ENCODE measurements around the gene HCFC1R1.
A peak's percentile ranks its signal among the peaks of the same experiment; 100 is the strongest.

The HCFC1R1 gene

DNA sequence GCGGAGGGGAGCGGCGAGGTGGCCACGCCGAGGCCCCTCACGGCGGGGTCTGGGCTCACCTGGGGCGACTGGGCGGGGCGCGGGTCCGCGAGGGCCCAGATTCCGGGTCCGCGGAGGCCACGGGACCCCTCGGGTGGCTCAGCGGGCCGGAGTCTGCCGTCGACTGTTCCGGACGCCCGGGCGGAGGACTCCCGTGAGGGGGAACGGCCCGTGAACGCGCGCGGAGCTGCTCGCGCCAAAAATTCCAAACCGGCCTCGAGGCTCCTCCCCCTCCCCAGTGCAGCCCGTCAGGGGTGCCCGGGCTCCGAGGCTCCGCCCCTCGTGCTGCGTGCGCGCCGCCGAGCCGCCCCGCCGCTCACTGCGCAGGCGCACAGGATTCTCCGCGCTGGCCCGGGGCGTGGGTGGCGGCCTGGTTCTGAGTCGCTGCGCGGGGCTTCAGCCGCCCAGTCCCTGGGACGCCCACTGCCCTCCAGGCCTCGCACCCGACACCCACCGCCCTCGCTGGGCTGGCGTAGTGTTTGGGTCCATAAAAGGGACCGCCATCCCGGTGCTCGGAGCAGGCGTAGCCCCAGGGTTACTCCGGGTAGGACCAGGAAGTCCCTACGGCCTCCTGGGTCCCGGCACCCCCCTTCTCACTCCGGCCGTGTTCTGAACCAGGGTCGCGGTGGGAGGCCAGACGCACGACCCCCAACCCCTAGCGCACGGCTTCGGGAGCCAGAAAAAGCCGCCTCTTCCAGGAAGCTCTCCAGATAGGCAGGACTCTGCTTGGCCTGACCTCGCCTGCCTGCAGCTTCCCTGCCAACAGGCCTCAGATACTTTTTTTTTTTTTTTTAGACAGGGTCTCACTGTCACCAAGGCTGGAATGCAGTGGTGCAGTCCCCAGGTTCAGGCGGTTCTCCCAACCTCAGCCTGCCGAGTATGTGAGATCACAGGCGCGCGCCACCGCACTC, 43.2 kb downstream of the HCFC1R1 start, which contains the start of gene PKMYT1:
Gene PKMYT1 (minus strand): TSS at position 220 of the 950 bp plus-strand sequence. CDS start 789 bp downstream, outside the sequence.
- no peaks in the 10 kb centered on the region for H3K9me3 ChIP-seq (ENCODE audit: control insufficient read depth, insufficient read depth, low read depth, low read length)

DNA sequence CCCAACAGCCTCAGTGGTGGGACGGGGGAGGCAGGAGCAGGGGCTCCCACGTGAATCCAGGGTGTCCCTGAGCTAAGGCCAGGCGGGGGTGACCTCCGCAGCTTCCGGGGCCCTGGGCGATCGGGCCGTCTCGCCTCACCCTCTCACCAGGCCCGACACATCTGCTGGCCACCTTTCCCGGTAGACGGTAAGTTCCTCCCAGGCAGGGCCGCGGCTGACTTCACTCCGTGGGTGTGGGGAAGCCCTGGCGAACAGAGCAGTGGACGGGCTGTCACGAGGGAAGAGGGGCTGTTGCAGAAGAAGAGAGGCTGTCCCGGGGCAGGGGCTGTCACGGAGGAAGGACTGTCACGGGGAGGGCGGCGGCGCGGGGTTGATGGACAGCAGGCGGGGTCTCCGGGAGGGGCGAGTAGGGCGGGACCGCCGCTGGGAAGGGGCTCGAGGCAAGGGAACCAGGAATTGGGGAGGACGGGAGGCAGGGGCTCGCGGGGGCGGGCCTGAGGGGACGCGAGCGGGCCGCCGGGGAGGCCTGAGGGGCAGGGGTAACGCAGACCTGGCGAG, 44.0 kb downstream of the HCFC1R1 start:
- H3K4me1 ChIP-seq (ENCODE audit: control insufficient read depth, insufficient read depth, low read length): peaks cover 32% of the 10 kb centered on the region
- H3K9me3 ChIP-seq (ENCODE audit: control insufficient read depth, insufficient read depth, low read depth, low read length): no peaks in the 10 kb centered on the region
- no peaks in the 10 kb centered on the region for H3K27me3 ChIP-seq (ENCODE audit: control insufficient read depth, insufficient read depth, low read length)
- H3K9ac ChIP-seq (ENCODE audit: low read length): peak overlapping the region; percentile 91
- peaks cover 34% of the 10 kb centered on the region for H3K36me3 ChIP-seq (ENCODE audit: control insufficient read depth, insufficient read depth, low read length)
- H3K27ac ChIP-seq (ENCODE audit: low read depth, low read length): peak overlapping the region; percentile 84
- H3K4me3 ChIP-seq (ENCODE audit: low read depth, low read length): peak overlapping the region; percentile 86

More for the DNA sequence above, 43.2 kb downstream of the HCFC1R1 start, which contains the start of gene PKMYT1:
- no peaks in the 10 kb centered on the region for H3K27me3 ChIP-seq (ENCODE audit: control insufficient read depth, insufficient read depth, low read length)
- peak within 1 kb of the TSS; percentile 86 for H3K4me3 ChIP-seq (ENCODE audit: low read depth, low read length)
- H3K9ac ChIP-seq (ENCODE audit: low read length): peak within 1 kb of the TSS; percentile 91
- peak within 1 kb of the TSS; percentile 84 for H3K27ac ChIP-seq (ENCODE audit: low read depth, low read length)
- peaks cover 27% of the 10 kb centered on the region for H3K36me3 ChIP-seq (ENCODE audit: control insufficient read depth, insufficient read depth, low read length)
- H3K4me1 ChIP-seq (ENCODE audit: control insufficient read depth, insufficient read depth, low read length): peaks cover 32% of the 10 kb centered on the region

DNA sequence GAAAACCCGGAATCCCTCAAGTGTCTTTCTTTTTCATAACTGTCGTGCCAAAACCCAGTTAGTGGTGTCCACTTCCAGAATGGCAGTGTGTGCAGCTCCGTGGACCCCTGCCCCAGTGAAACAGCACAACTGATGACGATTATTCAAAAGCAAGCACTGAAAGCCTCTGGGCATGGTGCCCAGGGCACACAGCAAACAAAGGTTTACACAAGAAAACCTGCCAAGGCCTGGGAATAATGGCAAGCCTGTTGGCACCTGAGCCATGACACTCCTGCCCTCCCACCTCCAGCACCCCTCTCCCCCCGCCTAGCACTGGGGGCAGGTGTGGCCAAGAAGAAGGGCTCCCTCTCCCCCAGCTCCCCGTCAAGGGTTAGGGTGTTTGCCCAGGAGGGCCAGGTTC, 46.3 kb downstream of the HCFC1R1 start:
- no peak overlapping the region for H3K27ac ChIP-seq (ENCODE audit: low read depth, low read length)
- no peaks in the 10 kb centered on the region for H3K27me3 ChIP-seq (ENCODE audit: control insufficient read depth, insufficient read depth, low read length)
- no peaks in the 10 kb centered on the region for H3K9me3 ChIP-seq (ENCODE audit: control insufficient read depth, insufficient read depth, low read depth, low read length)
- H3K9ac ChIP-seq (ENCODE audit: low read length): no peak overlapping the region
- H3K36me3 ChIP-seq (ENCODE audit: control insufficient read depth, insufficient read depth, low read length): peaks cover 57% of the 10 kb centered on the region
- H3K4me3 ChIP-seq (ENCODE audit: low read depth, low read length): no peak overlapping the region
- peaks cover 23% of the 10 kb centered on the region for H3K4me1 ChIP-seq (ENCODE audit: control insufficient read depth, insufficient read depth, low read length)

DNA sequence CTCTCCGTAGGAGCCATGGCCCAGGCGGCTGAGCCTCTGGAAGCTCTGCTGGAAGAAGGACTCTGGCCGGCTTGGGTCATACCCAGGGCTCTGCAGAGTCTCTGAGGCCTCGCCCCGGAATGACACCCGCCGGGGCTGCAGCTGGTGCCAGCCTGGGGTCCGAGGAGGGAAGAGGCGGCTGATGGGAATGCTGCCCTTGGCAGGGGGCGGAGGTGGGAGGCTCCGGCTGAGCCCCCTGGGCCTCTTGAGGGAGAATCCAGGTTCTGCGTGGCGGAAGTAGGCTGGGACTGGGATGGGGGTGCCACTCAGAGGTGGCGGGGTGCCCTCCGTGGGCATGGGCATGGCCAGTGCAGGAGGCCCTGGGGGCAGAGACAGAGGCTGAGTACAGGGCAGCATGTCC, 47.1 kb downstream of the HCFC1R1 start:
- Histone ChIP-seq H3K36me3 (ENCODE audit: control insufficient read depth, insufficient read depth, low read length) (peaks cover 65% of the 10 kb centered on the region), H3K9me3 (ENCODE audit: control insufficient read depth, insufficient read depth, low read depth, low read length) (no peaks in the 10 kb centered on the region), H3K4me1 (ENCODE audit: control insufficient read depth, insufficient read depth, low read length) (peaks cover 15% of the 10 kb centered on the region), H3K27ac (ENCODE audit: low read depth, low read length) (no peak overlapping the region), H3K4me3 (ENCODE audit: low read depth, low read length) (no peak overlapping the region), H3K9ac (ENCODE audit: low read length) (no peak overlapping the region), H3K27me3 (ENCODE audit: control insufficient read depth, insufficient read depth, low read length) (no peaks in the 10 kb centered on the region)

DNA sequence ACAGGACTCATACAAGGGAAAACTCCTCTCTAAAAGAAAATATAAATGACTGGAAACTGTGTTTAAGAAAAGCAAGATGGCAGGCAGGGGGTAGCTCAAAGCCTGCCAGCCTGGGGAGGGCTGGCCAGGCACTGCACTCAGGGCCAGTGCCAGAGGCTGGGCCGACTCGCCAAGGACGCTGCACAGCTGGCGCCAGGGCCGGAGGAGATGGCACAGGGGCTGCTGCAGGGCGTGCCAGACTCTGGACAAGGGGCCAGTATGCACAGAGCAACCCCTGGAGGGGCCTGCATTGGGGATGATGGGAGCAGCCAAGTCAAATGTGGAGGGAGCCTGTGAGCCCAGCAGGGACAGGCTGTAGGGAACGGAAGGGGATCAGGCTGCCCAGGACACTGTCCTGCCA, 47.5 kb downstream of the HCFC1R1 start:
- H3K4me1 ChIP-seq (ENCODE audit: control insufficient read depth, insufficient read depth, low read length): peaks cover 10% of the 10 kb centered on the region
- no peak overlapping the region for H3K27ac ChIP-seq (ENCODE audit: low read depth, low read length)
- peaks cover 70% of the 10 kb centered on the region for H3K36me3 ChIP-seq (ENCODE audit: control insufficient read depth, insufficient read depth, low read length)
- no peak overlapping the region for H3K9ac ChIP-seq (ENCODE audit: low read length)
- H3K4me3 ChIP-seq (ENCODE audit: low read depth, low read length): no peak overlapping the region
- no peaks in the 10 kb centered on the region for H3K9me3 ChIP-seq (ENCODE audit: control insufficient read depth, insufficient read depth, low read depth, low read length)
- no peaks in the 10 kb centered on the region for H3K27me3 ChIP-seq (ENCODE audit: control insufficient read depth, insufficient read depth, low read length)

DNA sequence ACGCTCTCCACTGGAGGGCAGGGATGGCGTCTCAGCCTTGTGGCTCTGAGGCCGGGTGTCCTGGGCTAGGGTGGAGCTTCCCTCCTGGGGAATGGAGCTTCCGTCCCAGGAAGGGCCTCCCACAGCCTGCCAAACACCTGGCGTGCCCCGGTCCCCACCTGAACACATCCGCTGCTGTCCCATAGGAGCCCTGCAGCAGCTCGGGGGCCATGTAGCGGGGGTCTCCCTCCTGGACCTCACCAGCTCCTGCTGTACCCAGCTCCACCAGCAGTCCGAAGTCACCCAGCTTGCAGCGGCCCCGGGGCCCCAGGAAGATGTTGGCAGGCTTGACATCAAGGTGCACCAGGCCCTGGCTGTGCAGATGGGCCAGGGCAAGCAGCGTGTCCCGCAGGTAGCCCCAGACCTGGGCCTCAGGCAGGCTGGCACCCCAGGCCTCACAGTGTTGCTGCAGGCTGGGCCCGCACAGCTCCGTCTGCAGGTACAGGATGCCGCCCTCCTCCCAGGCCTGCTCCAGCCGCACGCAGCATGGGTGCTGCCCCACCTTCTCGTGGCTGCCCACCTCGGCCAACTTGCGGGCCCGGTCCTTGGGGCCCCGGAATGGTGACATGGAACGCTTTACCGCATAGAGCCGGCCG, 48.5 kb downstream of the HCFC1R1 start:
- Histone ChIP-seq H3K4me3 (ENCODE audit: low read depth, low read length) (no peak overlapping the region), H3K27me3 (ENCODE audit: control insufficient read depth, insufficient read depth, low read length) (no peaks in the 10 kb centered on the region), H3K36me3 (ENCODE audit: control insufficient read depth, insufficient read depth, low read length) (peaks cover 71% of the 10 kb centered on the region), H3K27ac (ENCODE audit: low read depth, low read length) (no peak overlapping the region), H3K9me3 (ENCODE audit: control insufficient read depth, insufficient read depth, low read depth, low read length) (no peaks in the 10 kb centered on the region), H3K9ac (ENCODE audit: low read length) (no peak overlapping the region), H3K4me1 (ENCODE audit: control insufficient read depth, insufficient read depth, low read length) (peaks cover 13% of the 10 kb centered on the region)

DNA sequence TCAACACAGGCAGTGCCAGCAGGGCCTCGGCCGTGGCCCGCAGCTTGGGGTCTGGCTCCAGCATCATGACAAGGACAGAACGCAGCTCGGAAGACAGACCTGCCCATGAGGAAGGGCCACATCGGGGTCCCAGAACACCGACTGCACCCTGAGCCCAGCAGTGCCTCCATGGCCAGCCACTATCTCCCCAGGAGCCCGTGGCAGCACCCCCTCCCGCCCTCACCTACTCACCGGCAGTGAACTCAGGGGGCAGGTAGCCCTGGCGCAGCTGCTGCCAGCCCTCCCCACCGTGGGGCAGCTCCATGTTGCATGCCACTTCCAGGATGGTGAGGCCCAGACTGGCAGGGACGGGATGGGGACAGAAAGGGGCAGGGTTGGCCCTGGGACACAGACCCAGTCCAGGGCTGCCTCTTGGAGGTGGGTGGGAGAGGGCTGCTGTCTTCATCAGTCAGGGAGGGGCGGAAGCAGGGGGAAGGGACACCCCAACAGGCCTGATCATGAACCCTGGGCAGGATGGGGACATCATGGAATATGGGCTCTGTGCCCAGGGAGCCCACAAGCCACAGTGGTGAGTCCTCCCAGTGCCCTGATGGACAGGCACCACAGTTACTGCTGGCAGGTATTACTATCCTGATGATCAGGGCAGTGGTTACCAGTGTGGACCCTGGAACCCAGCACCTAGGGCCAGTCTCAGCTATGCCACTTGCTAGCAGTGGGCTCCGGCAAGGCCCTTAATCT, 49.3 kb downstream of the HCFC1R1 start:
- peaks cover 71% of the 10 kb centered on the region for H3K36me3 ChIP-seq (ENCODE audit: control insufficient read depth, insufficient read depth, low read length)
- no peak overlapping the region for H3K4me3 ChIP-seq (ENCODE audit: low read depth, low read length)
- H3K9ac ChIP-seq (ENCODE audit: low read length): no peak overlapping the region

DNA sequence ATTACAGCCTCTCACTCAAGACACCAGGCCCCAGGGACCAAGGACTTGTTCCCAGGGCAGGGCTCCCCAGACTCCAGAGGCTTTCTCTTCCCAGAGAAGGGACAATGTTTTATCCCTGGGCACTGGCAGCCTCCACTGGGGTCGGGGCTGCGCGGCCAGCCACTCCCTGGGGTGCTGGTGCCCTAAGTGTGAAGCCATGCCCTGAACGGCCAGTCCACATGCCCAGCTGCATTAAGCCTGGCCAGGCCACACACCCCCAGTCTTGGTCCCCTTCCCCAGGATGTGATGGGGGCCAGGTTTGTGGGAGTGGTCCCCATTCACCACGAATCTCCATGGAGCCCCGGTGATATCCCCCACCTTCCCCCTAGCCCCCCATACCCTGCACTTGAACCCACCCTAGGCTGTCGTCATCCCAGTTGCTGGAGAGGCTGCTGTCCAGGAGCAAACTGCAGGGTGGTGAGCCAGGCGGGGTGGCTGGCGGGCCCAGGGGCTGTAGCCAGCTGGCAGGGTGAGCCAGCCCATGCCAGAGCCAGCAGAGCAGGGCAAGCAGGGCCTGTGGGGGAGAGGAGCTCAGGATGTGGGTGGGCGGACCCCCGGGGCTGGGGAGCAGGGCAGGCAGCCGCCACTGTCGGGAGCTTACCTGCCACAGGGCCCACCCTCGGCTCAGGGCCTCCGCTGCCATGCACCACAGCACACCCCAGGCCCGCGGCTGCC, 50.0 kb downstream of the HCFC1R1 start:
- H3K9ac ChIP-seq (ENCODE audit: low read length): no peak overlapping the region
- peaks cover 8% of the 10 kb centered on the region for H3K4me1 ChIP-seq (ENCODE audit: control insufficient read depth, insufficient read depth, low read length)
- H3K36me3 ChIP-seq (ENCODE audit: control insufficient read depth, insufficient read depth, low read length): peaks cover 71% of the 10 kb centered on the region
- H3K27me3 ChIP-seq (ENCODE audit: control insufficient read depth, insufficient read depth, low read length): no peaks in the 10 kb centered on the region
- H3K4me3 ChIP-seq (ENCODE audit: low read depth, low read length): no peak overlapping the region
- no peak overlapping the region for H3K27ac ChIP-seq (ENCODE audit: low read depth, low read length)
- no peaks in the 10 kb centered on the region for H3K9me3 ChIP-seq (ENCODE audit: control insufficient read depth, insufficient read depth, low read depth, low read length)

More for the DNA sequence above, 49.3 kb downstream of the HCFC1R1 start:
- no peaks in the 10 kb centered on the region for H3K9me3 ChIP-seq (ENCODE audit: control insufficient read depth, insufficient read depth, low read depth, low read length)
- no peak overlapping the region for H3K27ac ChIP-seq (ENCODE audit: low read depth, low read length)
- H3K4me1 ChIP-seq (ENCODE audit: control insufficient read depth, insufficient read depth, low read length): peaks cover 11% of the 10 kb centered on the region
- no peaks in the 10 kb centered on the region for H3K27me3 ChIP-seq (ENCODE audit: control insufficient read depth, insufficient read depth, low read length)

DNA sequence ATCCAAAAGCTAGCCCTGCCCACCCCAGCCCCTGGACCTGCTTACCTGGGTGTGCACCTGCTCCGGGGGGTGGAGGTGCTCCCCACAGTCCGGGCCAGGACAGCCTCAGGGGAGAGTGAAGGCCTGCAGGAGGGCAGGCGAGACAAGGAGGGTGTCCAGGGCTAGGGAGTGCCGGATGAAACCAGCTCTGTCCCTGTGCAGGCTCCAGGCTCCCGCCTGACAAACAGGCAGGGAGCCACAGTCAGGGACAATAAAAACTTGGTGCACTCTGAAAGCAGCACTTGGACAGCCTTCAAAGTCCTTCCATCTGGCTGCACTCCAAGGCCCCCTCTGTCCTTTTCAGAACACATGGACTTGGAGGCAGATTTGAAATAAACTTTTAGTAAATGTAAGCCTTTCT, 50.6 kb downstream of the HCFC1R1 start:
- H3K4me3 ChIP-seq (ENCODE audit: low read depth, low read length): no peak overlapping the region
- peaks cover 6% of the 10 kb centered on the region; the same call in 1 of the 2 replicates for H3K27me3 ChIP-seq (ENCODE audit: control insufficient read depth, insufficient read depth, low read length)
- H3K27ac ChIP-seq (ENCODE audit: low read depth, low read length): no peak overlapping the region
- H3K9me3 ChIP-seq (ENCODE audit: control insufficient read depth, insufficient read depth, low read depth, low read length): no peaks in the 10 kb centered on the region
- H3K9ac ChIP-seq (ENCODE audit: low read length): no peak overlapping the region
- peaks cover 14% of the 10 kb centered on the region for H3K4me1 ChIP-seq (ENCODE audit: control insufficient read depth, insufficient read depth, low read length)
- peaks cover 68% of the 10 kb centered on the region for H3K36me3 ChIP-seq (ENCODE audit: control insufficient read depth, insufficient read depth, low read length)

Data from HUES6 (cell line).